SK-N-SH (cell line): ENCODE data around the gene SH3RF2. TPM values are rescaled to one million over a fixed set of nuclear protein-coding genes. Genes with fewer than 3 reads are reported as not detected.
"Not testable (repeated sequence)": the region's sequence is repeated elsewhere in the genome, so short reads cannot be mapped to it uniquely, and the experiment has no call there.

Experiments used
- CTCF ChIA-PET: fragments of 300-600, 350-600 bp; formaldehyde crosslinking; extraction: SDS; loops from one replicate; lab custom pipeline; 2021; lab: Yijun Ruan, JAX
- POLR2A ChIA-PET: fragments of 350-600 bp; sonication (Branson Sonifier 250); formaldehyde crosslinking; extraction: SDS; loops from one replicate; lab custom pipeline; 2020; ENCODE audit warnings: antibody characterized with exemption, inconsistent platforms; lab: Yijun Ruan, JAX
- DNase-seq: peaks from one replicate; pipeline ENCODE4 v3.0.0; 2012
- H2AFZ ChIP-seq: fragments of 200-600 bp; sonication (generic); 2 replicates; pipeline ENCODE4 v1.8.1; 2016; ENCODE audit warnings: antibody characterized with exemption, mild to moderate bottlenecking, low read depth
- H3F3A ChIP-seq: fragments of 200-600 bp; sonication (generic); replicated peaks from 2 replicates; pipeline ENCODE3; 2016; ENCODE audit warnings: antibody characterized with exemption, mild to moderate bottlenecking; ENCODE audit not compliant: insufficient read depth
- H3K27ac ChIP-seq, 2 experiments: fragments of 200-500 bp in 1 of 2; fragments of 200-600 bp in 1 of 2; sonication (Bioruptor generic) in 1 of 2; sonication (generic), shearing (Covaris generic) in 1 of 2; 2 replicates each; pipeline versions ENCODE4 v1.5.1 to v1.6.1; 2014 to 2016; ENCODE audit warnings: low read depth in 2 of 2, inconsistent platforms in 1 of 2, low read length in 1 of 2, mild to moderate bottlenecking in 1 of 2, mixed read lengths in 1 of 2
- H3K27me3 ChIP-seq: fragments of 200-600 bp; sonication (generic), shearing (Covaris generic); 2 replicates; pipeline ENCODE4 v1.6.1; 2016; ENCODE audit warnings: mixed run types; ENCODE audit not compliant: insufficient read depth
- H3K36me3 ChIP-seq, 2 experiments: fragments of 200-500 bp in 1 of 2; fragments of 200-600 bp in 1 of 2; sonication (Bioruptor generic) in 1 of 2; sonication (generic) in 1 of 2; replicated peaks in 1 of 2; 2 replicates each; pipeline versions ENCODE3 to v1.5.1; 2014 to 2016; ENCODE audit warnings: low read length in 1 of 2, mild to moderate bottlenecking in 1 of 2; ENCODE audit not compliant: insufficient read depth in 2 of 2, control insufficient read depth in 1 of 2
- H3K4me1 ChIP-seq, 2 experiments: fragments of 200-500 bp in 1 of 2; fragments of 200-600 bp in 1 of 2; sonication (Bioruptor generic) in 1 of 2; sonication (generic), shearing (Covaris generic) in 1 of 2; 2 replicates each; pipeline versions ENCODE4 v1.5.1 to v1.6.1; 2014 to 2016; ENCODE audit warnings: low read depth in 1 of 2, low read length in 1 of 2, mixed run types in 1 of 2; ENCODE audit not compliant: insufficient read depth in 2 of 2, control insufficient read depth in 1 of 2
- H3K4me2 ChIP-seq: fragments of 200-600 bp; sonication (generic), shearing (Covaris generic); 2 replicates; pipeline ENCODE4 v1.6.1; 2017; ENCODE audit warnings: mixed run types
- H3K4me3 ChIP-seq, 2 experiments: fragments of 200-500 bp in 1 of 2; fragments of 200-600 bp in 1 of 2; sonication (Bioruptor generic) in 1 of 2; sonication (generic), shearing (Covaris generic) in 1 of 2; 2 replicates each; pipeline versions ENCODE4 v1.5.1 to v1.8.1; 2014 to 2016; ENCODE audit warnings: low read depth in 2 of 2, inconsistent platforms in 1 of 2, low read length in 1 of 2, mild to moderate bottlenecking in 1 of 2, mixed read lengths in 1 of 2, moderate library complexity in 1 of 2
- H3K79me2 ChIP-seq: fragments of 200-600 bp; sonication (generic); 2 replicates; pipeline ENCODE4 v1.8.1; 2017; ENCODE audit warnings: mild to moderate bottlenecking; ENCODE audit not compliant: insufficient read depth
- H3K9ac ChIP-seq: fragments of 200-600 bp; sonication (generic); 2 replicates; pipeline ENCODE4 v1.6.1; 2017; ENCODE audit warnings: mixed run types
- H3K9me2 ChIP-seq: fragments of 200-600 bp; sonication (generic); 2 replicates; pipeline ENCODE4 v1.6.1; 2017; ENCODE audit warnings: mixed run types
- H3K9me3 ChIP-seq: fragments of 200-600 bp; sonication (generic); 2 replicates; pipeline ENCODE4 v1.6.1; 2017; ENCODE audit warnings: mixed run types, mild to moderate bottlenecking, moderate library complexity
- H4K20me1 ChIP-seq: fragments of 200-600 bp; sonication (generic); 2 replicates; pipeline ENCODE4 v1.6.1; 2017; ENCODE audit warnings: mild to moderate bottlenecking, mixed run types; ENCODE audit not compliant: insufficient read depth
- CHD2 ChIP-seq: fragments of 150-350 bp; IDR thresholded peaks from 2 replicates; pipeline ENCODE4 v1.6.1; 2018; ENCODE audit warnings: low read length; ENCODE audit not compliant: partially characterized antibody
- ELF1 ChIP-seq: IDR thresholded peaks from 2 replicates; pipeline ENCODE4 v1.4.0; 2012
- FOSL2 ChIP-seq: IDR thresholded peaks from 2 replicates; pipeline ENCODE4 v1.4.0; 2012; ENCODE audit warnings: low read depth, mild to moderate bottlenecking, moderate library complexity, borderline replicate concordance
- FOXM1 ChIP-seq: IDR thresholded peaks from 2 replicates; pipeline ENCODE4 v1.4.0; 2012; ENCODE audit warnings: low read depth, mild to moderate bottlenecking
- GATA2 ChIP-seq: sonication (generic); formaldehyde crosslinking; IDR thresholded peaks from 2 replicates; pipeline ENCODE4 v1.5.0; 2020; ENCODE audit warnings: mild to moderate bottlenecking, missing genetic modification reagents
- JUND ChIP-seq: IDR thresholded peaks from 2 replicates; pipeline ENCODE4 v1.4.0; 2012
- MXI1 ChIP-seq: IDR thresholded peaks from 2 replicates; pipeline ENCODE4 v1.6.1; 2012; ENCODE audit warnings: mild to moderate bottlenecking, low read depth, low read length, improper control_type of control experiment
- NRF1 ChIP-seq: IDR thresholded peaks from 2 replicates; pipeline ENCODE4 v1.6.1; 2012; ENCODE audit warnings: low read depth, mild to moderate bottlenecking, low read length
- POLR2AphosphoS5 ChIP-seq: IDR thresholded peaks from 2 replicates; pipeline ENCODE4 v1.6.1; 2012; ENCODE audit warnings: low read depth, low read length
- RAD21 ChIP-seq: IDR thresholded peaks from 2 replicates; pipeline ENCODE4 v1.6.1; 2012; ENCODE audit warnings: mild to moderate bottlenecking, low read length
- RCOR1 ChIP-seq: fragments of 150-350 bp; IDR thresholded peaks from 2 replicates; pipeline ENCODE4 v1.6.1; 2017; ENCODE audit warnings: antibody characterized with exemption, low read length
- RFX5 ChIP-seq: IDR thresholded peaks from 2 replicates; pipeline ENCODE4 v1.6.1; 2012; ENCODE audit warnings: mild to moderate bottlenecking, improper control_type of control experiment, low read length
- SIN3A ChIP-seq: IDR thresholded peaks from 2 replicates; pipeline ENCODE4 v1.6.1; 2012; ENCODE audit warnings: low read depth, mild to moderate bottlenecking, low read length, moderate library complexity, borderline replicate concordance
- WGBS: methylation state at CpG from one replicate; pipeline ENCODE4 v1.1.6; 2017; ENCODE audit warnings: low lambda C conversion rate; 5-methylcytosine and 5-hydroxymethylcytosine counted together
- polyA plus RNA-seq, 3 experiments: library from polyadenylated mRNA; depleted of rRNA; stranded (reverse); fragments of >200 nt; gene quantifications; 2 replicates each; pipeline ENCODE4 v1.2.3, GENCODE V29; 2012
- TF ChIP-seq, protein P1 (sequence below): fragments of 150-350 bp; IDR thresholded peaks from 2 replicates; pipeline ENCODE4 v1.6.1; 2017; ENCODE audit warnings: antibody characterized with exemption, low read length, low read depth, borderline replicate concordance
- TF ChIP-seq, protein P2 (sequence below): IDR thresholded peaks from 2 replicates; pipeline ENCODE4 v1.4.0; 2012; ENCODE audit warnings: low read depth
- TF ChIP-seq, protein P3 (sequence below): IDR thresholded peaks from 2 replicates; pipeline ENCODE4 v1.4.0; 2012; ENCODE audit warnings: low read depth, borderline replicate concordance

The SH3RF2 gene
- polyA plus RNA-seq, 1 of the 3 experiments (the other 2 are of a cell fraction): 0.87 TPM

DNA sequence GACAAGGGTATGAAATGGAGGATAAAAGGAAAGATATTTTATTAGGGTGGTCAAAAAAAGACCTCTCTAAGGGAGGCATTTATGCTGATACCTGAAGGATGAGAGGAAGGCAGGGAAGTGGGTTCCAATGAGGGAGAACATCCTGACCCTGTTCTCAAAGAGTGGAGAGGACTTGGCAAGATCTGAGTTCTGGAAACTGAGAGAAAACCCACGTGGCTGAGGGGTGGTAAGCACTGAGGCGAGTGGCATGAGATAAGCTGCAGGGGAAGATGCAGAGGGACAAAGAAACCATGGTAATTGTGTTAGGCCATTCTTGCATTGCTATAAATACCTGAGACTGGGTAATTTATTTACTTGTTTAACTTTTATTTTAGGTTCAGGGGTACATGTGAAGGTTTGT, 16.8 kb downstream of the SH3RF2 start:
- Histone ChIP-seq H4K20me1 (no peaks in the 10 kb centered on the region), H2AFZ (no peak overlapping the region), H3K4me2 (no peak overlapping the region), H3K9me2 (no peaks in the 10 kb centered on the region), H3K27ac (no peak overlapping the region), H3K4me3 (no peak overlapping the region), H3F3A (no peaks in the 10 kb centered on the region), H3K79me2 (no peaks in the 10 kb centered on the region), H3K4me1 (no peaks in the 10 kb centered on the region; a peak in 1 of 4 replicates), H3K27me3 (no peaks in the 10 kb centered on the region), H3K9me3 (no peaks in the 10 kb centered on the region), H3K9ac (no peak overlapping the region), H3K36me3 (no peaks in the 10 kb centered on the region)
- TF ChIP-seq RFX5 (no peak), ELF1 (no peak), CHD2 (no peak), GATA2 (CRISPR knock-in tag) (no peak), POLR2AphosphoS5 (no peak), JUND (no peak), MXI1 (no peak), RCOR1 (no peak), FOXM1 (no peak), NRF1 (no peak), FOSL2 (no peak), RAD21 (no peak), SIN3A (no peak)
- TF ChIP-seq, protein P1, sequence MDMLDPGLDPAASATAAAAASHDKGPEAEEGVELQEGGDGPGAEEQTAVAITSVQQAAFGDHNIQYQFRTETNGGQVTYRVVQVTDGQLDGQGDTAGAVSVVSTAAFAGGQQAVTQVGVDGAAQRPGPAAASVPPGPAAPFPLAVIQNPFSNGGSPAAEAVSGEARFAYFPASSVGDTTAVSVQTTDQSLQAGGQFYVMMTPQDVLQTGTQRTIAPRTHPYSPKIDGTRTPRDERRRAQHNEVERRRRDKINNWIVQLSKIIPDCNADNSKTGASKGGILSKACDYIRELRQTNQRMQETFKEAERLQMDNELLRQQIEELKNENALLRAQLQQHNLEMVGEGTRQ: no peak
- TF ChIP-seq, protein P2, sequence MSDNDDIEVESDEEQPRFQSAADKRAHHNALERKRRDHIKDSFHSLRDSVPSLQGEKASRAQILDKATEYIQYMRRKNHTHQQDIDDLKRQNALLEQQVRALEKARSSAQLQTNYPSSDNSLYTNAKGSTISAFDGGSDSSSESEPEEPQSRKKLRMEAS: no peak
- TF ChIP-seq, protein P3, sequence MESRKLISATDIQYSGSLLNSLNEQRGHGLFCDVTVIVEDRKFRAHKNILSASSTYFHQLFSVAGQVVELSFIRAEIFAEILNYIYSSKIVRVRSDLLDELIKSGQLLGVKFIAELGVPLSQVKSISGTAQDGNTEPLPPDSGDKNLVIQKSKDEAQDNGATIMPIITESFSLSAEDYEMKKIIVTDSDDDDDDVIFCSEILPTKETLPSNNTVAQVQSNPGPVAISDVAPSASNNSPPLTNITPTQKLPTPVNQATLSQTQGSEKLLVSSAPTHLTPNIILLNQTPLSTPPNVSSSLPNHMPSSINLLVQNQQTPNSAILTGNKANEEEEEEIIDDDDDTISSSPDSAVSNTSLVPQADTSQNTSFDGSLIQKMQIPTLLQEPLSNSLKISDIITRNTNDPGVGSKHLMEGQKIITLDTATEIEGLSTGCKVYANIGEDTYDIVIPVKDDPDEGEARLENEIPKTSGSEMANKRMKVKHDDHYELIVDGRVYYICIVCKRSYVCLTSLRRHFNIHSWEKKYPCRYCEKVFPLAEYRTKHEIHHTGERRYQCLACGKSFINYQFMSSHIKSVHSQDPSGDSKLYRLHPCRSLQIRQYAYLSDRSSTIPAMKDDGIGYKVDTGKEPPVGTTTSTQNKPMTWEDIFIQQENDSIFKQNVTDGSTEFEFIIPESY: no peak
- POLR2A ChIA-PET: interaction anchor here (0.5 kb wide), 1 partner anchor 195 kb away, joined by 3 read pairs; no protein-coding TSS in a partner anchor
- 76% methylated on average over 2 of the region's 2 CpGs for WGBS
- DNase-seq: no peak
- CTCF ChIA-PET: interaction anchor here (0.8 kb wide), 1 partner anchor 33 kb away, joined by 3 read pairs; no protein-coding TSS in a partner anchor

DNA sequence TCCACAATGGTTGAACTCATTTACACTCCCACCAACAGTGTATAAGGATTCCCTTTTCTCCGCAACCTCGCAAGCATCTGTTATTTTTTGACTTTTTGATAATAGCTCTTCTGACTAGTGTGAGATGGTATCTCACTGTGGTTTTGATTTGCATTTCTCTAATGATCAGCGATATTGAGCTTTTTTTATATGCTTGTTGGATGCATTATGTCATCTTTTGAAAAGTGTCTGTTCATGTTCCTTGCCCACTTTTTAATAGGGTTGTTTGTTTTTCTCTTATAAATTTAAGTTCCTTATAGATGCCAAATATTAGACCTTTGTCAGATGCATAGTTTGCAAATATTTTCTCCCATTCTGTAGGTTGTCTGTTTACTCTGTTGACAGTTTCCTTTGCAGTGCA, 17.8 kb downstream of the SH3RF2 start:
- H3K27me3 ChIP-seq, H3K27ac ChIP-seq, DNase-seq, H4K20me1 ChIP-seq, H3K9me3 ChIP-seq, H2AFZ ChIP-seq, H3K79me2 ChIP-seq, H3K4me1 ChIP-seq, H3K4me2 ChIP-seq, POLR2A ChIA-PET, H3K9ac ChIP-seq, H3K36me3 ChIP-seq, H3K9me2 ChIP-seq, H3K4me3 ChIP-seq, H3F3A ChIP-seq: not testable (repeated sequence)
- 84% methylated on average over 3 of the region's 3 CpGs for WGBS
- CTCF ChIA-PET: interaction anchor here (0.8 kb wide), 1 partner anchor 32 kb away, joined by 3 read pairs; no protein-coding TSS in a partner anchor
